WTC11 (cell line): ENCODE measurements around the gene WDR33. TPM values are rescaled to one million over a fixed set of nuclear protein-coding genes. Genes with fewer than 3 reads are reported as not detected.

Experiments
- ATAC-seq: fragments of 200-7000 bp; cut with Tn5 transposase; 2 replicates; pipeline ENCODE4 v1.10.0; 2021; ENCODE audit warnings: mild to moderate bottlenecking, moderate library complexity
- CTCF ChIA-PET: fragments of 300-600 bp; sonication (Branson Sonifier 250); formaldehyde crosslinking; loops from one replicate; lab custom pipeline; 2021; ENCODE audit warnings: antibody characterized with exemption; lab: Charles Lee
- POLR2A ChIA-PET: fragments of 350-600 bp; sonication (Branson Sonifier 250); formaldehyde crosslinking; loops from one replicate; lab custom pipeline; 2021; ENCODE audit warnings: antibody characterized with exemption; lab: Charles Lee
- DNase-seq: peaks from one replicate; pipeline ENCODE4 v3.0.0; 2021; ENCODE audit warnings: low spot score
- H3K27ac Mint-ChIP-seq: 2 replicates; pipeline ENCODE4 v1.8.0; 2021; ENCODE audit warnings: mixed read lengths
- H3K27me3 Mint-ChIP-seq: 2 replicates; pipeline ENCODE4 v1.8.0; 2021; ENCODE audit warnings: low read depth, mild to moderate bottlenecking, moderate library complexity, mixed read lengths
- H3K36me3 Mint-ChIP-seq: 2 replicates; pipeline ENCODE4 v1.8.0; 2021; ENCODE audit warnings: mixed read lengths
- H3K4me1 Mint-ChIP-seq: 2 replicates; pipeline ENCODE4 v1.8.0; 2022; ENCODE audit warnings: mixed read lengths
- H3K4me3 Mint-ChIP-seq: 2 replicates; pipeline ENCODE4 v1.8.0; 2021; ENCODE audit warnings: mild to moderate bottlenecking, moderate library complexity, mixed read lengths
- H3K9me3 Mint-ChIP-seq: 2 replicates; pipeline ENCODE4 v1.8.0; 2021; ENCODE audit warnings: mixed read lengths
- AR ChIP-seq: fragments of 250-450 bp; sonication (Bioruptor Pico); IDR thresholded peaks from 2 replicates; pipeline ENCODE4 v1.9.0; 2021; ENCODE audit warnings: mild to moderate bottlenecking
- ATF2 ChIP-seq: sonication (generic); formaldehyde crosslinking; IDR thresholded peaks from 2 replicates; pipeline ENCODE4 v1.8.1; 2022; ENCODE audit warnings: low read depth, missing genetic modification reagents, borderline replicate concordance
- ATF6 ChIP-seq: sonication (generic); formaldehyde crosslinking; IDR thresholded peaks from 2 replicates; pipeline ENCODE4 v1.8.1; 2023; ENCODE audit warnings: mild to moderate bottlenecking, missing genetic modification reagents
- E2F4 ChIP-seq: sonication (generic); formaldehyde crosslinking; IDR thresholded peaks from 2 replicates; pipeline ENCODE4 v1.8.1; 2022; ENCODE audit warnings: low read depth, mild to moderate bottlenecking, moderate library complexity, missing genetic modification reagents, borderline replicate concordance
- ELF4 ChIP-seq: sonication (generic); formaldehyde crosslinking; IDR thresholded peaks from 2 replicates; pipeline ENCODE4 v1.8.1; 2022; ENCODE audit warnings: low read depth, mild to moderate bottlenecking, moderate library complexity, missing genetic modification reagents
- ESRRA ChIP-seq: sonication (generic); formaldehyde crosslinking; IDR thresholded peaks from 2 replicates; pipeline ENCODE4 v1.8.1; 2022; ENCODE audit warnings: mild to moderate bottlenecking, missing genetic modification reagents, borderline replicate concordance
- ETV6 ChIP-seq: sonication (generic); formaldehyde crosslinking; IDR thresholded peaks from 2 replicates; pipeline ENCODE4 v1.8.1; 2022; ENCODE audit warnings: mild to moderate bottlenecking, missing genetic modification reagents
- FOXP4 ChIP-seq: sonication (generic); formaldehyde crosslinking; IDR thresholded peaks from 2 replicates; pipeline ENCODE4 v1.8.0; 2022; ENCODE audit warnings: mild to moderate bottlenecking, missing genetic modification reagents
- GTF2I ChIP-seq: fragments of 250-450 bp; sonication (Bioruptor Pico); conservative IDR thresholded peaks from 2 replicates; pipeline ENCODE4 v1.4.0; 2021; ENCODE audit warnings: mild to moderate bottlenecking
- JUN ChIP-seq: sonication (generic); formaldehyde crosslinking; IDR thresholded peaks from 2 replicates; pipeline ENCODE4 v1.8.0; 2023; ENCODE audit warnings: mild to moderate bottlenecking, missing genetic modification reagents
- KAT7 ChIP-seq: sonication (generic); formaldehyde crosslinking; IDR thresholded peaks from 2 replicates; pipeline ENCODE4 v1.8.1; 2023; ENCODE audit warnings: missing genetic modification reagents, mild to moderate bottlenecking, borderline replicate concordance
- NR1H2 ChIP-seq: sonication (generic); formaldehyde crosslinking; IDR thresholded peaks from 2 replicates; pipeline ENCODE4 v1.9.0; 2021; ENCODE audit warnings: mild to moderate bottlenecking, moderate library complexity, missing genetic modification reagents
- OVOL2 ChIP-seq: fragments of 250-450 bp; sonication (Bioruptor Pico); IDR thresholded peaks from 2 replicates; pipeline ENCODE4 v1.9.0; 2021; ENCODE audit warnings: mild to moderate bottlenecking, borderline replicate concordance
- RORB ChIP-seq: fragments of 250-450 bp; sonication (Bioruptor Pico); IDR thresholded peaks from 2 replicates; pipeline ENCODE4 v1.9.0; 2021; ENCODE audit warnings: mild to moderate bottlenecking
- SMAD3 ChIP-seq: sonication (generic); formaldehyde crosslinking; IDR thresholded peaks from 2 replicates; pipeline ENCODE4 v1.8.0; 2022; ENCODE audit warnings: missing genetic modification reagents, mild to moderate bottlenecking, borderline replicate concordance
- SP1 ChIP-seq: sonication (generic); formaldehyde crosslinking; conservative IDR thresholded peaks from 2 replicates; pipeline ENCODE4 v1.8.1; 2022; ENCODE audit warnings: missing genetic modification reagents
- ZMAT4 ChIP-seq: fragments of 250-450 bp; sonication (Bioruptor Pico); IDR thresholded peaks from 2 replicates; pipeline ENCODE4 v1.9.0; 2021; ENCODE audit warnings: mild to moderate bottlenecking
- ZNF121 ChIP-seq: sonication (generic); formaldehyde crosslinking; IDR thresholded peaks from 2 replicates; pipeline ENCODE4 v1.8.0; 2023; ENCODE audit warnings: missing genetic modification reagents
- ZNF138 ChIP-seq: sonication (generic); formaldehyde crosslinking; conservative IDR thresholded peaks from 2 replicates; pipeline ENCODE4 v1.8.1; 2022; ENCODE audit warnings: mild to moderate bottlenecking, moderate library complexity, missing genetic modification reagents
- ZNF263 ChIP-seq: sonication (generic); formaldehyde crosslinking; IDR thresholded peaks from 2 replicates; pipeline ENCODE4 v1.8.1; 2022; ENCODE audit warnings: low read depth, mild to moderate bottlenecking, moderate library complexity, missing genetic modification reagents
- ZNF423 ChIP-seq: fragments of 250-450 bp; sonication (Bioruptor Pico); IDR thresholded peaks from 2 replicates; pipeline ENCODE4 v2.1.2; 2022; ENCODE audit warnings: mild to moderate bottlenecking, moderate library complexity
- ZNF512 ChIP-seq: sonication (generic); formaldehyde crosslinking; IDR thresholded peaks from 2 replicates; pipeline ENCODE4 v1.8.1; 2022; ENCODE audit warnings: missing genetic modification reagents, borderline replicate concordance
- total RNA-seq: library from RNA; stranded (reverse); gene quantifications from 3 replicates; pipeline ENCODE4 v1.2.3, GENCODE V29; 2021

Gene WDR33
- total RNA-seq, 1 experiment from 2014 or later, result 67.1 TPM

- Mint-ChIP-seq H3K4me1 (peaks cover 2% of the 10 kb centered on the region; the same call in 1 of the 2 replicates), H3K36me3 (no peaks in the 10 kb centered on the region), H3K27ac (peak overlapping the region; percentile 49; the same call in 1 of the 2 replicates), H3K27me3 (peaks cover 2% of the 10 kb centered on the region; the same call in 1 of the 2 replicates), H3K9me3 (no peaks in the 10 kb centered on the region), H3K4me3 (no peak overlapping the region)
- ChIA-PET POLR2A (no interaction called here), CTCF (interaction anchor here (0.6 to 5.1 kb wide), 7 partner anchors 11 to 452 kb away, joined by 3 to 59 read pairs (median 5); no protein-coding TSS in a partner anchor)
- TF ChIP-seq ATF2 (CRISPR knock-in tag), result no peak
- no peak for TF ChIP-seq AR
- no peak for TF ChIP-seq NR1H2 (CRISPR knock-in tag)
- no peak for TF ChIP-seq ZNF263 (CRISPR knock-in tag)
- no peak for TF ChIP-seq OVOL2 (CRISPR knock-in tag)
- TF ChIP-seq ELF4, result no peak
- TF ChIP-seq ZMAT4, result no peak
- no peak for TF ChIP-seq FOXP4 (CRISPR knock-in tag)
- TF ChIP-seq ZNF512, result no peak
- TF ChIP-seq SMAD3 (CRISPR knock-in tag), result no peak
- TF ChIP-seq SP1 (CRISPR knock-in tag), result no peak
- no peak for ATAC-seq
- no peak for DNase-seq
Measured at GRCh38 chr2:127653421-127654083, 157.4 kb downstream of the WDR33 start.

GRCh38 chr2:127652786-127653357 lies 158.1 kb downstream of the WDR33 start:
- ChIA-PET CTCF (interaction anchor here (1.0 to 5.1 kb wide), 6 partner anchors 11 to 61 kb away, joined by 3 to 59 read pairs (median 4); no protein-coding TSS in a partner anchor), POLR2A (no interaction called here)
- H3K36me3 Mint-ChIP-seq, result no peaks in the 10 kb centered on the region
- no peak for ATAC-seq
- DNase-seq, result no peak
- peaks cover 4% of the 10 kb centered on the region for H3K4me1 Mint-ChIP-seq
- peaks cover 2% of the 10 kb centered on the region; the same call in 1 of the 2 replicates for H3K27me3 Mint-ChIP-seq
- no peaks in the 10 kb centered on the region for H3K9me3 Mint-ChIP-seq
- TF ChIP-seq E2F4 (no peak), OVOL2 (CRISPR knock-in tag) (no peak), KAT7 (CRISPR knock-in tag) (no peak), ZNF121 (CRISPR knock-in tag) (no peak), ETV6 (CRISPR knock-in tag) (no peak), ESRRA (CRISPR knock-in tag) (no peak), ZNF423 (CRISPR knock-in tag) (no peak), ZNF138 (CRISPR knock-in tag) (no peak), GTF2I (CRISPR knock-in tag) (no peak), JUN (no peak), RORB (no peak), ATF6 (CRISPR knock-in tag) (no peak)
- no peak overlapping the region for H3K4me3 Mint-ChIP-seq
- H3K27ac Mint-ChIP-seq, result peak overlapping the region; percentile 8
